Measurements from ENCODE around the gene TNFAIP2.

DNA sequence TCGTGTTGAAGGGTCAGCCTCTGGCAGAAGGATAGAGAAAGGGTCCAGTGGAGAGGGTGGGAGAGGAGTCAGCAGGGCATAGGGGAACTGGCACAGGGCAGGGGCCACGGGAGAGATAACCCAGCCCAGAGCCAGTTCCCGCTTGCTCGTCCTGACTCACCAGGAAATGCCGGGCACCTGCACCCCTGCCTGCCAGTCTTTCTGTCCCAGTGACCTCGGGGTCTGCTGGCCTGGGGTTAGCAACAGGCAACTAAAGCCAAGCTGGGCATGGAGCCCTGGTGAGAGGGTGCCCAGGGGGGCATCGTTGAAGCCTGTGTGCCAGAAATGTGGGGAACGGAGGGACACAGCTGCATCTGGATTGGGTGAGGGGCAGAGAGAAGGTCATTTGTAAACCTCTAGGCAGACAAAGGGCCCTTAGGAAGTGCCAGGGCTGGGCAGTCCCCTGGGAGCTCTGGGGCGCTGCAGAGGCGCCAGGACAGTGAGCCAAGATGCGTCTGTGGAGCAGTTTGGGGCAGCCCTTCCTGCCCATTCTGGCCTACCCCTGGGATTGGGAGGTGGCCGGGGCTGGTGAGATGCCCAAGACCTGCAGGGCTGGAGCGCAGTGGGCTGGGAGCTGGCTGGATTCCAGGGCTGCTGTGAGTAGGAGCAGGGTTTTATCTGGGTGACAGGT lies 5.5 kb downstream of the TNFAIP2 start:
- TF ChIP-seq, protein P1, sequence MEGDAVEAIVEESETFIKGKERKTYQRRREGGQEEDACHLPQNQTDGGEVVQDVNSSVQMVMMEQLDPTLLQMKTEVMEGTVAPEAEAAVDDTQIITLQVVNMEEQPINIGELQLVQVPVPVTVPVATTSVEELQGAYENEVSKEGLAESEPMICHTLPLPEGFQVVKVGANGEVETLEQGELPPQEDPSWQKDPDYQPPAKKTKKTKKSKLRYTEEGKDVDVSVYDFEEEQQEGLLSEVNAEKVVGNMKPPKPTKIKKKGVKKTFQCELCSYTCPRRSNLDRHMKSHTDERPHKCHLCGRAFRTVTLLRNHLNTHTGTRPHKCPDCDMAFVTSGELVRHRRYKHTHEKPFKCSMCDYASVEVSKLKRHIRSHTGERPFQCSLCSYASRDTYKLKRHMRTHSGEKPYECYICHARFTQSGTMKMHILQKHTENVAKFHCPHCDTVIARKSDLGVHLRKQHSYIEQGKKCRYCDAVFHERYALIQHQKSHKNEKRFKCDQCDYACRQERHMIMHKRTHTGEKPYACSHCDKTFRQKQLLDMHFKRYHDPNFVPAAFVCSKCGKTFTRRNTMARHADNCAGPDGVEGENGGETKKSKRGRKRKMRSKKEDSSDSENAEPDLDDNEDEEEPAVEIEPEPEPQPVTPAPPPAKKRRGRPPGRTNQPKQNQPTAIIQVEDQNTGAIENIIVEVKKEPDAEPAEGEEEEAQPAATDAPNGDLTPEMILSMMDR (IDR thresholded peaks at IDR 0.05) = no peak
- TF ChIP-seq EP300 (IDR thresholded peaks at IDR 0.05; ENCODE audit: low read depth) (no peak), POLR2A (IDR thresholded peaks at IDR 0.05) (no peak), POLR2AphosphoS5 (IDR thresholded peaks at IDR 0.05) (no peak)

Measured in transverse colon (tissue), 4 donors.